HS-5 (cell line): ENCODE data around the gene HNRNPA2B1.
A peak's percentile ranks its signal among the peaks of the same experiment; 100 is the strongest.
"Not testable (repeated sequence)": the region's sequence is repeated elsewhere in the genome, so short reads cannot be mapped to it uniquely, and the experiment has no call there.

Experiments
- DNase-seq: peaks from one replicate; pipeline ENCODE4 v3.0.0-alpha.2; 2012; ENCODE audit warnings: low read depth

HNRNPA2B1 gene

GRCh38 chr7:26165950-26166683 lies 34.4 kb downstream of the HNRNPA2B1 start:
- DNase-seq, result no peak

- not testable (repeated sequence) for DNase-seq
Measured at GRCh38 chr7:26163804-26164203, 36.7 kb downstream of the HNRNPA2B1 start.

GRCh38 chr7:26162431-26162830 lies 38.1 kb downstream of the HNRNPA2B1 start:
- DNase-seq, result no peak

- no peak for DNase-seq
Measured at GRCh38 chr7:26160896-26161295, 39.6 kb downstream of the HNRNPA2B1 start.

GRCh38 chr7:26159243-26159642 lies 41.3 kb downstream of the HNRNPA2B1 start:
- no peak for DNase-seq

- DNase-seq, result no peak
Measured at GRCh38 chr7:26157520-26158105, 42.9 kb downstream of the HNRNPA2B1 start.

- DNase-seq, result peak; percentile 90
Measured at GRCh38 chr7:26156451-26157420, 43.8 kb downstream of the HNRNPA2B1 start.

GRCh38 chr7:26155531-26156375 lies 44.8 kb downstream of the HNRNPA2B1 start:
- DNase-seq, result peak; percentile 64

- no peak for DNase-seq
Measured at GRCh38 chr7:26153823-26154783, 46.4 kb downstream of the HNRNPA2B1 start.

- DNase-seq, result no peak
Measured at GRCh38 chr7:26153241-26153822, 47.2 kb downstream of the HNRNPA2B1 start.

GRCh38 chr7:26152782-26153240 lies 47.7 kb downstream of the HNRNPA2B1 start:
- DNase-seq, result not testable (repeated sequence)

GRCh38 chr7:26151953-26152781 lies 48.4 kb downstream of the HNRNPA2B1 start, which contains the start of gene NFE2L3:
NFE2L3 (plus strand) TSS chr7:26152198; CDS start chr7:26152499, 301 bp downstream.
- DNase-seq, result no peak

GRCh38 chr7:26151650-26151952 lies 48.9 kb downstream of the HNRNPA2B1 start:
- DNase-seq, result no peak

GRCh38 chr7:26151096-26151495 lies 49.5 kb downstream of the HNRNPA2B1 start:
- no peak for DNase-seq

GRCh38 chr7:26149391-26149977 lies 51.1 kb downstream of the HNRNPA2B1 start:
- DNase-seq, result no peak

GRCh38 chr7:26148307-26148700 lies 52.2 kb downstream of the HNRNPA2B1 start:
- not testable (repeated sequence) for DNase-seq

- not testable (repeated sequence) for DNase-seq
Measured at GRCh38 chr7:26147646-26148306, 52.8 kb downstream of the HNRNPA2B1 start.

GRCh38 chr7:26147030-26147429 lies 53.5 kb downstream of the HNRNPA2B1 start:
- DNase-seq, result no peak
